AG10803 (cell line): ENCODE results near the gene GPD1L.

ENCODE experiments used
- DNase-seq: peaks from one replicate; pipeline ENCODE4 v3.0.0; 2010; ENCODE audit warnings: low read depth
- H3K4me3 ChIP-seq: 2 replicates; pipeline ENCODE4 v1.5.1; 2011; ENCODE audit warnings: mild to moderate bottlenecking, low read length, control low read depth
- TF ChIP-seq, protein P1 (sequence below): conservative IDR thresholded peaks from 2 replicates; pipeline ENCODE4 v1.5.1; 2011; ENCODE audit warnings: mild to moderate bottlenecking, low read length, control low read depth, inconsistent platforms

Gene GPD1L

DNA sequence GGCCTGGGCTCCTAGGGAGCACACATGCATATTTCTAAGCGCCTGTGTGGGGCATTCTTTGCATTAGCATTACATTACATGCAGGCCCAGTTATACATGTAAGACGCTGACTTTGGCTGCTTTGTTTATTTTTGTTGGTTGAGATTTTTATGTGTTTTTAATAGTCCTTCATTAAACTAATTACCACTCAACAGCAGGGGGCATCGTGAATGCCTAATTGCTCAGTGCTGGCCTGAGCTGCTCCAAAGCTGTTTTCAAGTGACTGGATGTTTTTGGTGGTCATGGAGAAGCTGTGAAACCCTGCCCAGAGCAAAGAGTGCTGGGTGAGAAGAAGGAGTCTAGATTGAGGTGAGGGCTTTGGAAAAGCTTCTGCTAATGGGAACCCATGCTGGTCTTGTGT, 41.5 kb downstream of the GPD1L start:
- no peak for DNase-seq
- H3K4me3 ChIP-seq: no peak overlapping the region
- TF ChIP-seq, protein P1, sequence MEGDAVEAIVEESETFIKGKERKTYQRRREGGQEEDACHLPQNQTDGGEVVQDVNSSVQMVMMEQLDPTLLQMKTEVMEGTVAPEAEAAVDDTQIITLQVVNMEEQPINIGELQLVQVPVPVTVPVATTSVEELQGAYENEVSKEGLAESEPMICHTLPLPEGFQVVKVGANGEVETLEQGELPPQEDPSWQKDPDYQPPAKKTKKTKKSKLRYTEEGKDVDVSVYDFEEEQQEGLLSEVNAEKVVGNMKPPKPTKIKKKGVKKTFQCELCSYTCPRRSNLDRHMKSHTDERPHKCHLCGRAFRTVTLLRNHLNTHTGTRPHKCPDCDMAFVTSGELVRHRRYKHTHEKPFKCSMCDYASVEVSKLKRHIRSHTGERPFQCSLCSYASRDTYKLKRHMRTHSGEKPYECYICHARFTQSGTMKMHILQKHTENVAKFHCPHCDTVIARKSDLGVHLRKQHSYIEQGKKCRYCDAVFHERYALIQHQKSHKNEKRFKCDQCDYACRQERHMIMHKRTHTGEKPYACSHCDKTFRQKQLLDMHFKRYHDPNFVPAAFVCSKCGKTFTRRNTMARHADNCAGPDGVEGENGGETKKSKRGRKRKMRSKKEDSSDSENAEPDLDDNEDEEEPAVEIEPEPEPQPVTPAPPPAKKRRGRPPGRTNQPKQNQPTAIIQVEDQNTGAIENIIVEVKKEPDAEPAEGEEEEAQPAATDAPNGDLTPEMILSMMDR: no peak

- H3K4me3 ChIP-seq: no peak overlapping the region
- no peak for DNase-seq
- TF ChIP-seq, protein P1: no peak
Measured at GRCh38 chr3:32148351-32148750, 41.9 kb downstream of the GPD1L start.

DNA sequence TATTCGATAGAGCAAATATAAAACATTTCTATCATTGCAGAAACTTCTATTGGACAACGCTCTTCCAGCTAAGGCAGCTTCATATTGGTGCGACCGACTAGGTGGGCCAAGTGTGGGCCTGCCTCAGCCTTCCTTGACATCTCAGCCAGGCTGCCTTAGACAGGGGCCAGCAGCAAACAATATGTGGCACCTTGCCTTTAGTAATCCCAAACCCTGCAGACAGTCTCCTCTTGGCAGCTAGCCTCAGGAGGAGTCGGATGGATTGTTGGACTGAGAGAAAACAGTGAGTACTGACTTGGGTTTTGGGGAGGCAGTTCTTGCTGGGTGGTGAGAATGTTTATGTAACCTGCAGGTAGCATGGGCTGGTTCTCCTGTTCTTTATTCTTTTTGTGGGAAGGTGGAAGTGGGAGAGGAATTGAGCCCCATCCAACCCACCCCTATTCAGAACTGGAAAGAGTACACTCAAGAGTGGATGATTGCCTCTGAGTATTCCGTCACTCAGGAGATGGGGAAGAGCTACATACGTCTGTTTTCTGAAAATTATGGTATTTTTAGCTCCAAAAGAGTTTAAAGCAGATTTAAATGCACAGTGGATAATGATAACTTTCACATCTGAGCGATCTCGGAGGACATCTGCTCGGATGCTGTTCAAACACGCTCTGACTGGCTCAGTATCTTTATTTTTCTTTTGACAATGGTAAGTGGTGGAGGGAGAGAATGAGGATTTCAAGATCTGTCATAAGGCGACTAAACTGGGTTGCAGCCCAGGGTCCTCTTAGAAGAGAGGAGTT, 47.2 kb downstream of the GPD1L start:
- H3K4me3 ChIP-seq: no peak overlapping the region
- TF ChIP-seq, protein P1: no peak
- no peak for DNase-seq

GRCh38 chr3:32154205-32154579, 47.8 kb downstream of the GPD1L start:
- DNase-seq: no peak
- no peak overlapping the region for H3K4me3 ChIP-seq
- TF ChIP-seq, protein P1: peak; percentile 19; the same call in 1 of the 2 replicates

GRCh38 chr3:32155117-32155516, 48.7 kb downstream of the GPD1L start:
- TF ChIP-seq, protein P1: no peak
- H3K4me3 ChIP-seq: no peak overlapping the region
- DNase-seq: no peak

GRCh38 chr3:32157600-32158264, 51.3 kb downstream of the GPD1L start:
- H3K4me3 ChIP-seq: no peak overlapping the region
- DNase-seq: peak; percentile 12
- TF ChIP-seq, protein P1: no peak
